ENCODE results near the gene TKT.

TKT gene

DNA sequence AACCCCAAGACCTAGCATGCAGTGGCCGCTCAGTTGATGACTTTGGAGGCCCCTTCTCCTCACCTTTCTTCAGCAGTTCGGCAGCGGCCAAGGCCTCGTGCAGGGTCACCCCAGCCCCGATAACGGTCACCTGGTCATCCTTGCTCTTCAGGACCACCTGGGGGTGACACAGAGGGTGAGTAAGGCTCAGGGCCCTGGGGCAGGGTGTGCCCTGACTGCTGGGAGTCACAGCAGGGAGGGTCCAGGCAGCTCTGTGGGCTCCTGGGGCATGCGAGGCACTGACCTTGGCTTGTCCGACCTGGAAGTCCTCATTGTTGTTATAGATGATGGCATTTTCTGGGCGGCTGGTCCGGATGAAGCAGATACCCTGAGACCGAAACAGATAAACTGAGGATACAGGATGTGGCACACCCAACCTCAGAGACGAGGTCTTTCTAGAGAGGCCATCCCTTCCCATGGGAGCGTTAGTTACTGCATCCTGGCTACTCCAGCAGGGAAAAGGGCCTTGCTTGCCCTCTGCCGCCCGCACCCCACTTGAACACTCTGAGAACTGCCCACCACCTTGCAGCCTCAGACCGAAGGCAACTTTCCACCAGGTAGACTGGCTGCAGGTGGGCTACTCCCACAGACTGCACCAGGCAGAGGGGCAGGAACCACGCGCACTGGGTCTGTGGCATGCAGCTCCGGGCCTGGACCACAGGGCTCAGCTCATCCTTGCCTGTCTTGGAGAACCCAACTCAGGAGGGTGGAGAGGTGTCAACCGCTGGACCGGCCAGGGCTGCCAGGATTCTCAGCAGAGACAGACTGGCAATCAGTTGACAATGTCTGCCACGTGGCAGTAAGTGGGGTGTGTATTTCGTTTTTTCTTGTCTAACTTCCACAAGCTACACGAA lies 27.6 kb downstream of the TKT start:
- no peak overlapping the region for H3K27ac ChIP-seq
- TF ChIP-seq, protein P1, sequence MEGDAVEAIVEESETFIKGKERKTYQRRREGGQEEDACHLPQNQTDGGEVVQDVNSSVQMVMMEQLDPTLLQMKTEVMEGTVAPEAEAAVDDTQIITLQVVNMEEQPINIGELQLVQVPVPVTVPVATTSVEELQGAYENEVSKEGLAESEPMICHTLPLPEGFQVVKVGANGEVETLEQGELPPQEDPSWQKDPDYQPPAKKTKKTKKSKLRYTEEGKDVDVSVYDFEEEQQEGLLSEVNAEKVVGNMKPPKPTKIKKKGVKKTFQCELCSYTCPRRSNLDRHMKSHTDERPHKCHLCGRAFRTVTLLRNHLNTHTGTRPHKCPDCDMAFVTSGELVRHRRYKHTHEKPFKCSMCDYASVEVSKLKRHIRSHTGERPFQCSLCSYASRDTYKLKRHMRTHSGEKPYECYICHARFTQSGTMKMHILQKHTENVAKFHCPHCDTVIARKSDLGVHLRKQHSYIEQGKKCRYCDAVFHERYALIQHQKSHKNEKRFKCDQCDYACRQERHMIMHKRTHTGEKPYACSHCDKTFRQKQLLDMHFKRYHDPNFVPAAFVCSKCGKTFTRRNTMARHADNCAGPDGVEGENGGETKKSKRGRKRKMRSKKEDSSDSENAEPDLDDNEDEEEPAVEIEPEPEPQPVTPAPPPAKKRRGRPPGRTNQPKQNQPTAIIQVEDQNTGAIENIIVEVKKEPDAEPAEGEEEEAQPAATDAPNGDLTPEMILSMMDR (conservative IDR thresholded peaks at IDR 0.05) = no peak

DNA sequence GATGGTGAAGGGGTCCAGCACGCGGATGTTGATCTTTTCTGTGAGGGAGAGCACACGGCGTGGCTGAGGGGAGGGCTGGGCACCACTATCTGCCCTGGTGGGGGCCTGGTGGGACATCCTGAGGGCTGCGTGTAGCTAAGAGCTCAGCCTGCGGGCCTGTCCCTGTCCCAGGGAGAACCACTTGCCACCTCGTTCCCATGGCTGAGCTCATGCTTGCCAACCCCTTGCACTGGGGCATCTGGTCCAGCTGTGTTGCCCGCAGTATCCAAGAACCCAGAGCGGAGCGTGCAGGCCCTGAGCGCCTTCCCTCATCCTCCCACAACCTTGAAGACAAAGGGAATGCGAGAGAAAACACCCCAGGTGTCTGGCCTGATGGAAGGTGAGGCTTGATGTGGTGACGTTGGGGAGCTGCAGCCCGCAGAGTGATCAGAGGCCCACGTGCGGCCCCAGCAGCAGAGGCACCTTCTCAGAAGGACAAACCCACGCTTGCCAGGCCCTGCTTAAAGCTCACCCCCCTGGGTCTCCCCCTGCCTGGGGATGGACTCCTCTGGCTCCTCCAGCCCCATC lies 28.9 kb downstream of the TKT start:
- TF ChIP-seq, protein P1 (conservative IDR thresholded peaks at IDR 0.05) = no peak

DNA sequence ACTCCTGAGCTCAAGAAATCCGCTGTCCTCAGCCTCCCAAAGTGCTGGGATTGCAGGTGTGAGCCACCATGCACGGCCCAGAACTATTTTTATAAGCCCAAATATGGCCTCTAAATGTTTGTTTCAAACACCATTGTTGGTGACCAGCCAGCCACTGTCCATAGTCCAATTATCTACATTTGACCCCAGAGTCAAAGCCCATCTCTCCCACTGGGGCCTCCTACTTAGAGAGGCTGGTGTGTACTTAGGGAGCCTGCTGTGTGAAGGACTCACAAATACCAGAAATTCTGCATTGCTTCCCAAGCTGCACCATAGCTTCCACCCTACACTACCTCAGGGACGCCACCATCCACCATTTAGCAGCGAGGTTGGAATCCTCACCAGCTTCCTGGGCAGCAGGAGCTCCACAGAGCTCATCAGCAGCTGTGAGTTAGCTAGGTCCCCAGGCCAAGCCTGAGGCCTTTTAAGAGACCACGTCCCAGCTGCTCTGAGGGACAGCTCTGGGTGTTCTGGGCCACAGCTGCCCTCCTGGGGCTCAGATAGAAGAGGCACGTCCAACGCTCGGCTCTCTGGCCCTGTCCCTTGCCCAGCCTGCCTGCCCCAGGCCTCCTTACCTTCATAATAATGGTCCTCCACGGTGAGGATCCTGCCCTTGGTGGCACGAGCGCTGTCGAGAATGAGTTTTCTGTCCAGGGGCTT lies 29.5 kb downstream of the TKT start:
- TF ChIP-seq, protein P1 (conservative IDR thresholded peaks at IDR 0.05) = no peak
- H3K27ac ChIP-seq = no peak overlapping the region

More for the DNA sequence above, 28.9 kb downstream of the TKT start:
- no peak overlapping the region for H3K27ac ChIP-seq

DNA sequence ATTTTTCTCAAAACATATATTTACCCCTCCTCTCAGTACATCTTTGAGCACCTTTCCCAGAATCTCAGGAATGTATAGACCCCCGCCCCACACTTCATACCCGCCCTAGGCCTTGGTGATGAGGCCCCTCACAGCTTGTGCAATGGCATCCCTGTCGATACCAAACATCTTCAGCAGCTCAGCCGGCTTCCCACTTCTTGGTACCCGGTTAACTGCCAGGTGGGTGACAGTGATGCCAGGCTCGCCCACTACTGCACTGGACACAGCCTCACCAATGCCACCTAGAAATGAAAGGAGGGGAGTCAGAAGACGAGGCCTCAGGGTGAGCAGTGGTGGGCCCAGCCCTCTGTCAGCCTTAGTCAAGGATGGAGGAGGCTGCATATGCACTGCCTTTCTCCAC lies 30.2 kb downstream of the TKT start:
- no peak overlapping the region for H3K27ac ChIP-seq
- TF ChIP-seq, protein P1 (conservative IDR thresholded peaks at IDR 0.05) = no peak

DNA sequence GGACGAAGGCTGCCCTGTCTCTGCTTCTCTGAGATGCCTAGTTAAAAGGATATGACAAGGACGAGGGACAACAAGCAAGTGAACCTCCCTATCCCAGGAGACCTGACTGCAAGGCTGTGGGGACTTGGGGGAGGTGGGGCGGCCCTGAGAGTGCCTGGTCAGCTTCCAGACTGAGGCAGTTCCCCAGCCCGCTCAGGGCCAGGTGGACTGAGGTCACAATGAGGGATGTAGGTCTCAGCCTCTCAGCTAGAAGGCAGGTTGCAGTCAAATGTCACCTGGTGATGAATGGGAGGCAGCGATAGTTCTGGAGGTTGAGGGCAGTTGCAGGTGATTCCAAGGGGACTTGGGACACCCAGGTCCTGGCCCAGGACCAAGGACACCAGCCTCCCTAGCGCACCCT lies 30.6 kb downstream of the TKT start:
- TF ChIP-seq, protein P1 (conservative IDR thresholded peaks at IDR 0.05) = no peak
- H3K27ac ChIP-seq = no peak overlapping the region

DNA sequence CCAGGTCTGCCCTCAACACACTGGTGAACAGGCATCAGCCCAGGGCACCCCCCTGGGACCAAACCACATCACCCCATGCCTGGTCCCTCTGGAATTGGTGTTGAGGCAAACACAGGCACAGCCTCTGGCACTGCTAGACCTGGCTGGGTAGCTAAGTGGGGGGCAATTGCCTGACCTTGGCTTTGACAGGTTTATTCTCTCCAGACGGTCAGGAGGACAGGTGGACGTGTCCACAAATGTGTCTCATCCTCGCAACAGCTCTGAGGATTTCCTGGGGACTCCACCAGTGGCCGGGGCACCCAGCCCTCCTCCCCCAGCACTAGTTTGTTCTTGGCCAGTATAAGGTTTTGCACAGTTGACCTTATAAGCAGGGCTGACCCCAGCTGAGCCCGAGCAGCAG lies 31.3 kb downstream of the TKT start:
- TF ChIP-seq, protein P1 (conservative IDR thresholded peaks at IDR 0.05) = no peak
- no peak overlapping the region for H3K27ac ChIP-seq

DNA sequence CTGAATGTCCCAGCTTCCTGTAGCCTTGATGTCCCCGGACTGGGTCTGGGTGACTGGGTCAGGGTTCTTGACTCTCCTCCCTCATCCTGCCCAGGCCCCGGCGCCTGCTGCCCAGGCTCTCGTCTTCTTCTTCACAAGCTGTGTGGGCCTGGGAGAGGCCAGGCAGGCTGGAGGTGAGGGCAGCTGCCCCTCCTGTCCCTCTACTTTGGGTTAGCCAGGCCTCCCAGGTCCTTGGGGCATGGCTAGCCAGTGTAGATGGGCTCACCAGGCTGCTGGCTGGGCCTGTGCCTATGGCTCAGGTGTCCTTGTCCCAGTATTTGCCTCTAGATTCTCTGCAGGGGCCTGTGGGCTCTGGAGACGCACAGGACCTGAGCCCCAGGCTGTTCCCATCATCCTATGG lies 31.8 kb downstream of the TKT start:
- TF ChIP-seq, protein P1 (conservative IDR thresholded peaks at IDR 0.05) = no peak
- H3K27ac ChIP-seq = no peak overlapping the region

All from VCaP (cell line).